Uterus (tissue), 4 donors: ENCODE data around the gene ASF1B. TPM values are rescaled to one million over a fixed set of nuclear protein-coding genes. Genes with fewer than 3 reads are reported as not detected.

Experiments
- DNase-seq, 2 donors: peaks; one replicate each; pipeline ENCODE4 v3.0.0-alpha.2; 2019 to 2020
- H3K27ac ChIP-seq, 2 donors: fragments of 200-600 bp; sonication (generic); 1 replicate in 1 of 2; 2 replicates in 1 of 2; pipeline ENCODE4 v1.5.1; 2016 to 2018
- H3K27me3 ChIP-seq, 2 donors: fragments of 200-600 bp; sonication (generic); one replicate each; pipeline ENCODE4 v1.5.1; 2018 to 2019; ENCODE audit warnings: control low read depth in 1 of 2
- H3K36me3 ChIP-seq, 2 donors: fragments of 200-600 bp; sonication (generic); one replicate each; pipeline ENCODE4 v1.5.1; 2019; ENCODE audit warnings: control low read depth in 1 of 2
- H3K4me1 ChIP-seq, 2 donors: fragments of 200-600 bp; sonication (generic); one replicate each; pipeline ENCODE4 v1.5.1; 2018 to 2019; ENCODE audit warnings: control low read depth in 1 of 2
- H3K4me3 ChIP-seq, 2 donors: fragments of 200-600 bp; sonication (generic); 1 replicate in 1 of 2; 2 replicates in 1 of 2; pipeline ENCODE4 v1.5.1; 2018 to 2019; ENCODE audit warnings: mild to moderate bottlenecking in 1 of 2
- H3K9me3 ChIP-seq, 2 donors: fragments of 200-600 bp; sonication (generic); one replicate each; pipeline ENCODE4 v1.5.1; 2019; ENCODE audit warnings: control low read depth in 1 of 2
- POLR2A ChIP-seq, 2 donors: fragments of 450-650 bp; IDR thresholded peaks; one replicate each; pipeline ENCODE4 v1.6.1; 2016; ENCODE audit warnings: antibody characterized with exemption in 2 of 2, mild to moderate bottlenecking in 1 of 2, moderate library complexity in 1 of 2
- intact Hi-C: fragments of 100-400 bp; cut with DNase I; formaldehyde crosslinking; loops from one replicate; pipeline ENCODE4 v1.15.1; 2023; ENCODE audit warnings: low total_unique reads
- total RNA-seq, 4 donors: library from RNA; depleted of rRNA in 3 of 4; stranded (reverse); fragments of >200 nt in 3 of 4; gene quantifications; one replicate each; pipeline versions ENCODE4 v1.1.0 to v1.2.4, GENCODE V29; 2014 to 2023
- TF ChIP-seq, protein P1 (sequence below), 4 experiments: fragments of 200-600 bp in 2 of 4; fragments of 450-650 bp in 2 of 4; sonication (generic) in 2 of 4; IDR thresholded peaks; one replicate each; pipeline ENCODE4 v1.5.1; 2016 to 2019; ENCODE audit warnings: antibody characterized with exemption in 4 of 4, mild to moderate bottlenecking in 2 of 4, moderate library complexity in 1 of 4
- donor health status: DM: yes; HTN: yes; CAD: no.

ASF1B gene
- total RNA-seq, 4 donors from 2014 or later = 16.7 TPM; not detected in 3

DNA sequence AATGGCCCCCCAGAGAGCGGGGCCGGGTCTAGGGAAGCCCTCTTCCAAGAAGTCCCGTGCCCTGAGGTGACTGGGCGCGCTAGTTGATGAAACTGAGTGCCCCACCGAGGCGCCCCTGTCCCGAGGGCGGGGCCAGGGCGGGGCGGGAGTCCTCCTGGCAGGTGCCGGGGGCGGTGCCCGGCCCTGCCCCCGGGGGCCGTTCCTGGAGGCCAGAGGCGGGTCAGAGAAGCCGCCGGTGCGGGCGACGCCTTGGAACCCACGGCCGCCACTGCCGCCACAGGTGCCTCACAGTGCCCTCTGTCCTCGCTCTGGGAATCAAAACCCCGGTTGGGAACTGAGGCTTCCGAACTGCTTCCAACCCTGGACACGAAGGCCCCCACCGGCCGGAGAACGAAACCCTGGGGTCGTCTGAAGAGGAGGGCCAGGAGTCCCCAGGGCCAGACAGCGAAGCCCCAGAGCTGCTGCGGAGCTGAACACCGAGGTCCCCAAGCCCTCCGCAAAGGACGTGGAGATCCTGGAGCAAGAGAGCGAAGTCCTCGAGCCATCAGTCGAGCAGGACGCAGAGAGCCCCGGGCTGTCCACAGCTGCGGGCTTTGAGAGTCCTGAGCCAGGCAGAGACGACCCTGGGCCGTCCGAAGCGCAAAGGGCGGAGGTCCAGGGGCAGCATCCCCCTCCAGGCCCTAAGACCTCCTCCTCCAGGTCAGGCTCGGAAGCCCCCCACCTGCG is 63.7 kb downstream of the ASF1B start, which contains the start of gene MISP3:
MISP3 (plus strand) TSS at position 252 of the 726 bp plus-strand sequence. CDS start 524 bp downstream, outside the sequence.
- peak in 1 of 2 donors; percentile 35 for DNase-seq
- H3K9me3 ChIP-seq = no peaks in the 10 kb centered on the region
- H3K4me3 ChIP-seq = peak within 1 kb of the TSS; percentile 41 to 59
- TF ChIP-seq POLR2A (IDR thresholded peaks at IDR 0.05) = no peak
- TF ChIP-seq, protein P1, sequence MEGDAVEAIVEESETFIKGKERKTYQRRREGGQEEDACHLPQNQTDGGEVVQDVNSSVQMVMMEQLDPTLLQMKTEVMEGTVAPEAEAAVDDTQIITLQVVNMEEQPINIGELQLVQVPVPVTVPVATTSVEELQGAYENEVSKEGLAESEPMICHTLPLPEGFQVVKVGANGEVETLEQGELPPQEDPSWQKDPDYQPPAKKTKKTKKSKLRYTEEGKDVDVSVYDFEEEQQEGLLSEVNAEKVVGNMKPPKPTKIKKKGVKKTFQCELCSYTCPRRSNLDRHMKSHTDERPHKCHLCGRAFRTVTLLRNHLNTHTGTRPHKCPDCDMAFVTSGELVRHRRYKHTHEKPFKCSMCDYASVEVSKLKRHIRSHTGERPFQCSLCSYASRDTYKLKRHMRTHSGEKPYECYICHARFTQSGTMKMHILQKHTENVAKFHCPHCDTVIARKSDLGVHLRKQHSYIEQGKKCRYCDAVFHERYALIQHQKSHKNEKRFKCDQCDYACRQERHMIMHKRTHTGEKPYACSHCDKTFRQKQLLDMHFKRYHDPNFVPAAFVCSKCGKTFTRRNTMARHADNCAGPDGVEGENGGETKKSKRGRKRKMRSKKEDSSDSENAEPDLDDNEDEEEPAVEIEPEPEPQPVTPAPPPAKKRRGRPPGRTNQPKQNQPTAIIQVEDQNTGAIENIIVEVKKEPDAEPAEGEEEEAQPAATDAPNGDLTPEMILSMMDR (IDR thresholded peaks at IDR 0.05) = peak in 1 of 4 experiments; percentile 5
- peak within 1 kb of the TSS; percentile 83 to 89 for H3K27ac ChIP-seq
- no peaks in the 10 kb centered on the region for H3K27me3 ChIP-seq
- intact Hi-C loops = loop anchor here (2.0 to 5.0 kb wide), 2 partner anchors 188 to 475 kb away; no protein-coding TSS in a partner anchor
- peaks cover 0 to 4% of the 10 kb centered on the region in 2 donors for H3K4me1 ChIP-seq
- no peaks in the 10 kb centered on the region for H3K36me3 ChIP-seq

DNA sequence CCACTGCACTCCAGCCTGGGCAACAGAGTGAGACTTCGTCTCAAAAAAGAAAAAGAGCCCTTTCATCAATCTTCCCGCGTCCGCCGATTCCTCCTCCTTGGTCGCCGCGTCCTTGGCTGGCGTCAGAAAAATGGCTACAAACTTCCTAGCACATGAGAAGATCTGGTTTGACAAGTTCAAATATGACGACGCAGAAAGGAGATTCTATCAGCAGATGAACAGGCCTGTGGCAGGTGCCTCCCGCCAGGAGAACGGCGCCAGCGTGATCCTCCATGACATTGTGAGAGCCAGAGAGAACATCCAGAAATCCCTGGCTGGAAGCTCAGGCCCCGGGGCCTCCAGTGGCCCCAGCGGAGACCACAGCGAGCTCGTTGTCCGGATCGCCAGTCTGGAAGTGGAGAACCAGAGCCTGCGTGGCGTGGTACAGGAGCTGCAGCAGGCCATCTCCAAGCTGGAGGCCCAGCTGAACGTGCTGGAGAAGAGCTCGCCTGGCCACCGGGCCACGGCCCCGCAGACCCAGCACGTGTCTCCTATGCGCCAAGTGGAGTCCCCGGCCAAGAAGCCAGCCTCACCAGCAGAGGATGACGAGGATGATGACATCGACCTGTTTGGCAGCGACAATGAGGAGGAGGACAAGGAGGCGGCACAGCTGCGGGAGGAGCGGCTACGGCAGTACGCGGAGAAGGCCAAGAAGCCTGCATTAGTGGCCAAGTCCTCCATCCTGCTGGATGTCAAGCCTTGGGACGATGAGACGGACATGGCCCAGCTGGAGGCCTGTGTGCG is 65.9 kb downstream of the ASF1B start:
- Histone ChIP-seq H3K36me3 (no peaks in the 10 kb centered on the region), H3K9me3 (no peaks in the 10 kb centered on the region), H3K27me3 (no peaks in the 10 kb centered on the region), H3K4me1 (peaks cover 0 to 4% of the 10 kb centered on the region in 2 donors), H3K4me3 (no peak overlapping the region), H3K27ac (no peak overlapping the region)
- no peak for TF ChIP-seq POLR2A (IDR thresholded peaks at IDR 0.05)
- TF ChIP-seq, protein P1 (IDR thresholded peaks at IDR 0.05) = no peak
- DNase-seq = no peak
- intact Hi-C loops = loop anchor here (5.0 kb wide), 1 partner anchor 473 kb away; no protein-coding TSS in a partner anchor

Other genes with a start within 250 kb of the ASF1B start
- gene BRME1, start 230.5 kb downstream of the ASF1B start, total RNA-seq = 1 to 10 TPM in 3 of 4 donors, not detected in 1; 4.8 to 7.7 (median 5.8) TPM
- 10 to 100 TPM in 2 of 4 donors, 1 to 10 TPM in 2; 3.2 to 44.4 (median 13.2) TPM for gene CC2D1A, start 230.4 kb downstream of the ASF1B start, total RNA-seq
- gene PODNL1, start 198.2 kb downstream of the ASF1B start, total RNA-seq = under 1 TPM in 2 of 4 donors, not detected in 2; 0.55 to 0.98 TPM
- 10 to 100 TPM; 11.2 to 39.6 (median 20.1) TPM for gene DCAF15, start 184.1 kb downstream of the ASF1B start, total RNA-seq
- 10 to 100 TPM in 1 of 4 donors, 1 to 10 TPM in 2, under 1 TPM in 1; 0.26 to 14.1 (median 4.1) TPM for gene RFX1, start 130.3 kb downstream of the ASF1B start, total RNA-seq
- not detected for gene RLN3, start 108.4 kb downstream of the ASF1B start, total RNA-seq
- 1 to 10 TPM; 1.0 to 10.0 (median 3.7) TPM for gene IL27RA, start 104.8 kb downstream of the ASF1B start, total RNA-seq
- gene PALM3, start 74.5 kb downstream of the ASF1B start, total RNA-seq = 1 to 10 TPM in 1 of 4 donors, under 1 TPM in 1, not detected in 2; 0.55 to 4.3 TPM
- gene MISP3, start 63.8 kb downstream of the ASF1B start, total RNA-seq = 10 to 100 TPM in 1 of 4 donors, 1 to 10 TPM in 1, under 1 TPM in 1, not detected in 1; 0.55 to 23.8 (median 2.0) TPM
- gene C19orf67, start 50.8 kb downstream of the ASF1B start, total RNA-seq = 1 to 10 TPM in 1 of 4 donors, not detected in 3; 1.7 TPM
- gene SAMD1, start 45.8 kb downstream of the ASF1B start, total RNA-seq = 10 to 100 TPM in 3 of 4 donors, 1 to 10 TPM in 1; 6.9 to 57.8 (median 24.1) TPM
- gene PRKACA, start 18.8 kb downstream of the ASF1B start, total RNA-seq = 100 to 1,000 TPM in 1 of 4 donors, 10 to 100 TPM in 2, 1 to 10 TPM in 1; 4.9 to 135 (median 74.2) TPM
- 10 to 100 TPM in 2 of 4 donors, 1 to 10 TPM in 2; 2.4 to 64.0 (median 20.7) TPM for gene ADGRL1, start 69.6 kb upstream of the ASF1B start, total RNA-seq
- gene ADGRE5, start 244.9 kb upstream of the ASF1B start, total RNA-seq = 100 to 1,000 TPM in 1 of 4 donors, 10 to 100 TPM in 3; 32.1 to 217 (median 57.7) TPM